NCI-H1436 (cell line): Measurements from ENCODE around the gene HCRTR1.

ENCODE experiments used
- DNase-seq: peaks from one replicate; lab custom pipeline; 2025; lab: John Stamatoyannopoulos, UW

Gene HCRTR1

GRCh38 chr1:31650161-31651088 is 32.9 kb downstream of the HCRTR1 start:
- DNase-seq = no peak

GRCh38 chr1:31651089-31651420 is 33.6 kb downstream of the HCRTR1 start:
- DNase-seq = no peak

- no peak for DNase-seq
Measured at GRCh38 chr1:31651766-31652165, 34.3 kb downstream of the HCRTR1 start.

GRCh38 chr1:31652891-31653499 is 35.5 kb downstream of the HCRTR1 start:
- no peak for DNase-seq

GRCh38 chr1:31653717-31654473 is 36.4 kb downstream of the HCRTR1 start:
- no peak for DNase-seq

- DNase-seq = no peak
Measured at GRCh38 chr1:31654474-31654776, 36.9 kb downstream of the HCRTR1 start.

- DNase-seq = no peak
Measured at GRCh38 chr1:31655104-31655503, 37.6 kb downstream of the HCRTR1 start.

GRCh38 chr1:31655756-31656155 is 38.3 kb downstream of the HCRTR1 start:
- DNase-seq = no peak

- no peak for DNase-seq
Measured at GRCh38 chr1:31657020-31657804, 39.7 kb downstream of the HCRTR1 start.

GRCh38 chr1:31657972-31658510 is 40.6 kb downstream of the HCRTR1 start:
- no peak for DNase-seq

GRCh38 chr1:31658721-31659120 is 41.2 kb downstream of the HCRTR1 start:
- no peak for DNase-seq

GRCh38 chr1:31659889-31660288 is 42.4 kb downstream of the HCRTR1 start:
- no peak for DNase-seq

GRCh38 chr1:31660871-31661455 is 43.5 kb downstream of the HCRTR1 start:
- no peak for DNase-seq

GRCh38 chr1:31661856-31662255 is 44.4 kb downstream of the HCRTR1 start:
- no peak for DNase-seq

GRCh38 chr1:31662463-31662862 is 45.0 kb downstream of the HCRTR1 start:
- no peak for DNase-seq

- peak; percentile 35 for DNase-seq
Measured at GRCh38 chr1:31663622-31664452, 46.3 kb downstream of the HCRTR1 start.

- no peak for DNase-seq
Measured at GRCh38 chr1:31664528-31664927, 47.0 kb downstream of the HCRTR1 start.

- no peak for DNase-seq
Measured at GRCh38 chr1:31665234-31665878, 47.9 kb downstream of the HCRTR1 start.

- no peak for DNase-seq
Measured at GRCh38 chr1:31666263-31666963, 48.9 kb downstream of the HCRTR1 start.
